Measurements from ENCODE around the gene PLEKHA5.
"Not testable (repeated sequence)": the region's sequence is repeated elsewhere in the genome, so short reads cannot be mapped to it uniquely, and the experiment has no call there.

PLEKHA5 gene

GRCh38 chr12:19387161-19387560, 257.6 kb downstream of the PLEKHA5 start:
- H4K20me1 ChIP-seq (ENCODE audit: insufficient read depth, low read length): no peaks in the 10 kb centered on the region
- H3K4me3 ChIP-seq (ENCODE audit: low read length): no peak overlapping the region
- H2AFZ ChIP-seq (ENCODE audit: low read depth, low read length): no peak overlapping the region
- H3K79me2 ChIP-seq (ENCODE audit: low read length): no peaks in the 10 kb centered on the region
- H3K36me3 ChIP-seq (replicated peaks; ENCODE audit: low read depth, low read length): no peaks in the 10 kb centered on the region
- H3K4me2 ChIP-seq (ENCODE audit: low read length): no peak overlapping the region
- no peak overlapping the region for H3K9ac ChIP-seq (ENCODE audit: low read length)
- H3K4me1 ChIP-seq (ENCODE audit: low read length): peaks cover 5% of the 10 kb centered on the region
- TF ChIP-seq CTCF (IDR thresholded peaks at IDR 0.05; ENCODE audit: low read depth, low read length) (no peak), EZH2phosphoT487 (IDR thresholded peaks at IDR 0.05; ENCODE audit: low read depth) (no peak)
- no peaks in the 10 kb centered on the region for H3K9me3 ChIP-seq (ENCODE audit: insufficient read depth, low read length)
- no peak overlapping the region for H3K27ac ChIP-seq (ENCODE audit: low read length)
- no peaks in the 10 kb centered on the region for H3K27me3 ChIP-seq (ENCODE audit: low read depth, low read length)

GRCh38 chr12:19388131-19388549, 258.6 kb downstream of the PLEKHA5 start:
- no peaks in the 10 kb centered on the region for H4K20me1 ChIP-seq (ENCODE audit: insufficient read depth, low read length)
- H3K9me3 ChIP-seq (ENCODE audit: insufficient read depth, low read length): no peaks in the 10 kb centered on the region

GRCh38 chr12:19390051-19390598, 260.6 kb downstream of the PLEKHA5 start:
- H3K27ac ChIP-seq (ENCODE audit: low read length): no peak overlapping the region

More at GRCh38 chr12:19388131-19388549, 258.6 kb downstream of the PLEKHA5 start:
- no peak for TF ChIP-seq CTCF (IDR thresholded peaks at IDR 0.05; ENCODE audit: low read depth, low read length)
- no peak for TF ChIP-seq EZH2phosphoT487 (IDR thresholded peaks at IDR 0.05; ENCODE audit: low read depth)
- Histone ChIP-seq H3K27ac (ENCODE audit: low read length) (no peak overlapping the region), H2AFZ (ENCODE audit: low read depth, low read length) (no peak overlapping the region), H3K36me3 (replicated peaks; ENCODE audit: low read depth, low read length) (no peaks in the 10 kb centered on the region), H3K79me2 (ENCODE audit: low read length) (no peaks in the 10 kb centered on the region), H3K9ac (ENCODE audit: low read length) (no peak overlapping the region), H3K27me3 (ENCODE audit: low read depth, low read length) (no peaks in the 10 kb centered on the region), H3K4me3 (ENCODE audit: low read length) (no peak overlapping the region), H3K4me2 (ENCODE audit: low read length) (no peak overlapping the region), H3K4me1 (ENCODE audit: low read length) (no peaks in the 10 kb centered on the region; the same call in 1 of the 2 replicates)

GRCh38 chr12:19392644-19393043, 263.1 kb downstream of the PLEKHA5 start:
- H3K9me3 ChIP-seq (ENCODE audit: insufficient read depth, low read length); H3K79me2 ChIP-seq (ENCODE audit: low read length); H2AFZ ChIP-seq (ENCODE audit: low read depth, low read length); H3K4me3 ChIP-seq (ENCODE audit: low read length); H3K4me2 ChIP-seq (ENCODE audit: low read length); H3K36me3 ChIP-seq (replicated peaks; ENCODE audit: low read depth, low read length); H3K9ac ChIP-seq (ENCODE audit: low read length); H3K27ac ChIP-seq (ENCODE audit: low read length); H3K27me3 ChIP-seq (ENCODE audit: low read depth, low read length); H4K20me1 ChIP-seq (ENCODE audit: insufficient read depth, low read length); H3K4me1 ChIP-seq (ENCODE audit: low read length): not testable (repeated sequence)

More at GRCh38 chr12:19390051-19390598, 260.6 kb downstream of the PLEKHA5 start:
- Histone ChIP-seq H3K9me3 (ENCODE audit: insufficient read depth, low read length) (no peaks in the 10 kb centered on the region), H2AFZ (ENCODE audit: low read depth, low read length) (no peak overlapping the region), H3K9ac (ENCODE audit: low read length) (no peak overlapping the region), H3K4me1 (ENCODE audit: low read length) (peaks cover 3% of the 10 kb centered on the region; the same call in 1 of the 2 replicates), H3K4me2 (ENCODE audit: low read length) (no peak overlapping the region), H3K36me3 (replicated peaks; ENCODE audit: low read depth, low read length) (no peaks in the 10 kb centered on the region), H3K27me3 (ENCODE audit: low read depth, low read length) (no peaks in the 10 kb centered on the region), H4K20me1 (ENCODE audit: insufficient read depth, low read length) (no peaks in the 10 kb centered on the region), H3K4me3 (ENCODE audit: low read length) (no peak overlapping the region), H3K79me2 (ENCODE audit: low read length) (no peaks in the 10 kb centered on the region)
- TF ChIP-seq CTCF (IDR thresholded peaks at IDR 0.05; ENCODE audit: low read depth, low read length) (no peak), EZH2phosphoT487 (IDR thresholded peaks at IDR 0.05; ENCODE audit: low read depth) (no peak)

Measured in OCI-LY3 (cell line).